Measurements from ENCODE around the gene TAS2R5. TPM values are rescaled to one million over a fixed set of nuclear protein-coding genes. Genes with fewer than 3 reads are reported as not detected.
A peak's percentile ranks its signal among the peaks of the same experiment; 100 is the strongest.
"Not testable (repeated sequence)": the region's sequence is repeated elsewhere in the genome, so short reads cannot be mapped to it uniquely, and the experiment has no call there.

The TAS2R5 gene
- total RNA-seq, 2 experiments from 2014 or later, result 1.8 to 2.2 TPM

DNA sequence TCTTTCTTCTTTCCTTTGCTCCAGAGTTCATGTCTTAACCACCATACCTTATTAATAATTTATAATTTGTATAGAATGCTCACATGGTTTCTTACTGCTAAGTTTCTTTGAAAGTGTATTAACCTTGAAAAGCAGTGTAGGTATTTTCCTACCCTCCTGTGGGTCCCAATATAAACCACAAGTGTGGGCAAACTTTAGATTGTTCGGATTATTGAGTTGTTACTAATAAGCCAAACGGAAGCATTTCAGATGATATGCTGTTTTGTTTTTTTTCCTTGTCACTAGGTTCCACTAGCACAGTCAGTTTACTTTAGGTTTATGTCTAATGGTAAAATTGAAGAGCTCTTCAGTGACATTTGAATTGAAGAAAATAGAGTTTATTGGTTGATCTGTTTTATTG, 41.6 kb upstream of the TAS2R5 start:
- TF ChIP-seq EZH2phosphoT487 (IDR thresholded peaks at IDR 0.05; ENCODE audit: borderline replicate concordance, low read depth, low read length) (no peak), CTCF (conservative IDR thresholded peaks at IDR 0.05; ENCODE audit: low read length) (no peak)
- ChIA-PET POLR2A (interaction anchor here (0.6 to 0.7 kb wide), 2 partner anchors 15 to 58 kb away, joined by 3 read pairs; no protein-coding TSS in a partner anchor), CTCF (ENCODE audit: unreplicated experiment) (no interaction called here)
- no peak overlapping the region for H3K4me3 ChIP-seq (ENCODE audit: low read depth, low read length, poor library complexity, severe bottlenecking)
- BruUV-seq (replicated peaks), result no TSS peak
- H3K9me2 ChIP-seq (ENCODE audit: insufficient read depth, low read length), result no peaks in the 10 kb centered on the region
- H3K79me2 ChIP-seq (ENCODE audit: insufficient read depth, low read depth, low read length), result peaks cover 12% of the 10 kb centered on the region; the same call in 1 of the 2 replicates
- peaks cover 100% of the 10 kb centered on the region for H3K36me3 ChIP-seq (ENCODE audit: insufficient read depth, low read length)
- intact Hi-C loops (cut with micrococcal nuclease; ENCODE audit: unreplicated experiment), result no loop called here
- H2AFZ ChIP-seq (ENCODE audit: low read length), result no peak overlapping the region
- no peaks in the 10 kb centered on the region for H3K4me1 ChIP-seq (ENCODE audit: insufficient read depth, low read length, poor library complexity, severe bottlenecking)
- peaks cover 40% of the 10 kb centered on the region for H3K9me3 ChIP-seq (ENCODE audit: low read length)
- H3K27ac ChIP-seq (ENCODE audit: low read depth, low read length, poor library complexity, severe bottlenecking), result no peak overlapping the region
- DNase-seq (ENCODE audit: low spot score), result no peak
- H3K4me2 ChIP-seq (ENCODE audit: low read length), result no peak overlapping the region
- H4K20me1 ChIP-seq (ENCODE audit: insufficient read depth, low read length), result no peaks in the 10 kb centered on the region

DNA sequence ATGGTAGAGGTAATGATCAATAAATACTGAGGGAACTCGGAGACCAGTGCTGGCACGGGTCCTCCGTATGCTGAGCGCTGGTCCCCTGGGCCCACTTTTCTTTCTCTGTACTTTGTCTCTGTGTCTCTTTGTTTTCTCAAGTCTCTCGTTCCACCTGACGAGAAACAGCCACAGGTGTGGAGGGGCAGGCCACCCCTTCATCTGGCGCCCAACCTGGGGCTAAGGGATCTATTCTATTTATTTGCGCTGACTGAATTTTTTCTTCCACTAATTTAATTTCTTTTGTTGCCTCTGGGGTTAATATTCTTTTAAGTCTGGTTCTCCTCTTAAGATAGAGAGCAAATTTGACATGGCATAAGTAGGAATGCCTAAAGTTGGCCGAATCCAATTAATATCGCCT, 38.1 kb upstream of the TAS2R5 start:
- CTCF ChIA-PET (ENCODE audit: unreplicated experiment), result not testable (repeated sequence)

DNA sequence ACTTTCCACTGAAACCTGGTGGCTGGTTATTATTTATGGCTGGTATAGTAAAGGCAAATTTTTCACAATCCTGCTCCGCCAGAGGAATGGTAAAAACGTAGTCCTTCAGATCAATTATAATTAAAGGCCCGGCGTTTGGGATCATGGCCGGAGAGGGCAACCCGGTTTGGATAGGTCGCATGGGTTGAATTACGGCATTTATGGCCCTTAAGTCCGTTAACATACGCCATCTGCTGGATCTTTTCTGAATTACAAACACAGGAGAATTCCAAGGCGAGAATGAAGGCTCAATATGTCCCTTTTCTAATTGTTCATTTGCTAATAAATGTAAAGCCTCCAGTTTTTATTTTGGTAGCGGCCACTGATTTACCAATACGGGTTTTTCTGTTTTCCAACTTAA, 37.4 kb upstream of the TAS2R5 start:
- CTCF ChIA-PET (ENCODE audit: unreplicated experiment), result no interaction called here
- BruUV-seq (replicated peaks), result no TSS peak

More for the DNA sequence above, 38.1 kb upstream of the TAS2R5 start:
- H3K4me1 ChIP-seq (ENCODE audit: insufficient read depth, low read length, poor library complexity, severe bottlenecking); BruUV-seq (replicated peaks); H4K20me1 ChIP-seq (ENCODE audit: insufficient read depth, low read length); H3K4me3 ChIP-seq (ENCODE audit: low read depth, low read length, poor library complexity, severe bottlenecking); H2AFZ ChIP-seq (ENCODE audit: low read length); POLR2A ChIA-PET; H3K9me2 ChIP-seq (ENCODE audit: insufficient read depth, low read length); H3K4me2 ChIP-seq (ENCODE audit: low read length); intact Hi-C loops (cut with micrococcal nuclease; ENCODE audit: unreplicated experiment); H3K27ac ChIP-seq (ENCODE audit: low read depth, low read length, poor library complexity, severe bottlenecking); H3K79me2 ChIP-seq (ENCODE audit: insufficient read depth, low read depth, low read length): not testable (repeated sequence)
- H3K9me3 ChIP-seq (ENCODE audit: low read length), result peaks cover 40% of the 10 kb centered on the region
- H3K36me3 ChIP-seq (ENCODE audit: insufficient read depth, low read length), result peaks cover 100% of the 10 kb centered on the region
- DNase-seq (ENCODE audit: low spot score), result peak; percentile 31

More for the DNA sequence above, 37.4 kb upstream of the TAS2R5 start:
- no peak overlapping the region for H3K4me2 ChIP-seq (ENCODE audit: low read length)
- no peak for TF ChIP-seq EZH2phosphoT487 (IDR thresholded peaks at IDR 0.05; ENCODE audit: borderline replicate concordance, low read depth, low read length)
- TF ChIP-seq CTCF (conservative IDR thresholded peaks at IDR 0.05; ENCODE audit: low read length), result peak; percentile 70
- H3K9me3 ChIP-seq (ENCODE audit: low read length), result peaks cover 40% of the 10 kb centered on the region
- H4K20me1 ChIP-seq (ENCODE audit: insufficient read depth, low read length), result no peaks in the 10 kb centered on the region; the same call in 1 of the 2 replicates
- no peak overlapping the region for H3K27ac ChIP-seq (ENCODE audit: low read depth, low read length, poor library complexity, severe bottlenecking)
- H3K4me3 ChIP-seq (ENCODE audit: low read depth, low read length, poor library complexity, severe bottlenecking), result no peak overlapping the region
- no peaks in the 10 kb centered on the region for H3K4me1 ChIP-seq (ENCODE audit: insufficient read depth, low read length, poor library complexity, severe bottlenecking)
- intact Hi-C loops (cut with micrococcal nuclease; ENCODE audit: unreplicated experiment), result no loop called here
- peak; percentile 13 for DNase-seq (ENCODE audit: low spot score)
- peaks cover 7% of the 10 kb centered on the region; the same call in 1 of the 2 replicates for H3K79me2 ChIP-seq (ENCODE audit: insufficient read depth, low read depth, low read length)
- no peak overlapping the region for H2AFZ ChIP-seq (ENCODE audit: low read length)
- H3K9me2 ChIP-seq (ENCODE audit: insufficient read depth, low read length), result no peaks in the 10 kb centered on the region
- peaks cover 100% of the 10 kb centered on the region for H3K36me3 ChIP-seq (ENCODE audit: insufficient read depth, low read length)
- POLR2A ChIA-PET, result no interaction called here
